Natural killer cell treated with Interleukin-12 subunit alpha and Interleukin-12 subunit beta and Interleukin-15 and Interleukin-18, amount 100 ng/mL, for 72 hours (primary cell): ENCODE data around the gene DDX25. TPM values are rescaled to one million over a fixed set of nuclear protein-coding genes. Genes with fewer than 3 reads are reported as not detected.

Source experiments
- ATAC-seq, 2 donors: fragments of 150-1000 bp; cut with Tn5 transposase in 1 of 2; sonication (Bioruptor Pico), chemical (Tn5 transposase) in 1 of 2; 2 replicates each; pipeline ENCODE4 v1.10.0; 2021
- DNase-seq: peaks from one replicate; pipeline ENCODE4 v3.0.0; 2022; ENCODE audit warnings: low spot score
- H3K27ac Mint-ChIP-seq, 2 donors: 1 replicate in 1 of 2; 2 replicates in 1 of 2; pipeline ENCODE4 v1.8.0; 2022; ENCODE audit warnings: mixed read lengths in 2 of 2, mild to moderate bottlenecking in 1 of 2, moderate library complexity in 1 of 2
- H3K27me3 Mint-ChIP-seq, 2 donors: 1 replicate in 1 of 2; 2 replicates in 1 of 2; pipeline ENCODE4 v1.8.0; 2022; ENCODE audit warnings: mixed read lengths in 2 of 2
- H3K36me3 Mint-ChIP-seq: one replicate; pipeline ENCODE4 v1.8.0; 2022; ENCODE audit warnings: mixed read lengths
- H3K4me1 Mint-ChIP-seq, 2 donors: 1 replicate in 1 of 2; 2 replicates in 1 of 2; pipeline ENCODE4 v1.8.0; 2022; ENCODE audit warnings: low read depth in 2 of 2, mixed read lengths in 2 of 2, mild to moderate bottlenecking in 1 of 2
- H3K4me3 Mint-ChIP-seq: one replicate; pipeline ENCODE4 v1.8.0; 2022; ENCODE audit warnings: mixed read lengths
- H3K9me3 Mint-ChIP-seq: 2 replicates; pipeline ENCODE4 v1.8.0; 2022; ENCODE audit warnings: mixed read lengths
- total RNA-seq, 2 donors: library from RNA; stranded (reverse); gene quantifications; one replicate each; pipeline ENCODE4 v1.2.3, GENCODE V29; 2022

The DDX25 gene
- total RNA-seq, 2 donors from 2014 or later, result not detected

- Mint-ChIP-seq H3K27ac (no peak overlapping the region), H3K9me3 (no peaks in the 10 kb centered on the region), H3K27me3 (peaks cover 29 to 44% of the 10 kb centered on the region in 2 donors), H3K36me3 (no peaks in the 10 kb centered on the region), H3K4me3 (no peak overlapping the region), H3K4me1 (no peaks in the 10 kb centered on the region)
- no peak for ATAC-seq
- no peak for DNase-seq
Measured at GRCh38 chr11:125918140-125918840, 14.0 kb downstream of the DDX25 start.

DNA sequence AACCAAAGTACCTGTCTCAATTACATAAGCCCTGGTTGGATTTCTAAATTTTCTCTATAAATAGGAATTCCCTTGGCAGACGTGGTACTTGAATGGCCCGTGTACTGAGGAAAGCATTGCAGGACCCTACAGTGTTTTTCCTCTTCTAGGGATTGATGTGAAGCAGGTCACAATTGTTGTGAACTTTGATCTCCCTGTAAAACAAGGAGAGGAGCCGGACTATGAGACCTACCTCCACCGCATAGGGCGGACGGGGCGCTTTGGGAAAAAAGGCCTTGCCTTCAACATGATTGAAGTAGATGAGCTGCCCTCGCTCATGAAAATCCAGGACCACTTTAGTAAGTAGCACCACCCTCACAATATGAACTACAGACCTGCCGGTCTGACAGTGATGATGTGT lies 16.7 kb downstream of the DDX25 start:
- no peak overlapping the region for H3K4me3 Mint-ChIP-seq
- no peak overlapping the region for H3K27ac Mint-ChIP-seq
- DNase-seq, result no peak
- no peaks in the 10 kb centered on the region for H3K9me3 Mint-ChIP-seq
- H3K27me3 Mint-ChIP-seq, result peaks cover 28 to 47% of the 10 kb centered on the region in 2 donors
- H3K4me1 Mint-ChIP-seq, result no peaks in the 10 kb centered on the region
- no peaks in the 10 kb centered on the region for H3K36me3 Mint-ChIP-seq
- ATAC-seq, result no peak

DNA sequence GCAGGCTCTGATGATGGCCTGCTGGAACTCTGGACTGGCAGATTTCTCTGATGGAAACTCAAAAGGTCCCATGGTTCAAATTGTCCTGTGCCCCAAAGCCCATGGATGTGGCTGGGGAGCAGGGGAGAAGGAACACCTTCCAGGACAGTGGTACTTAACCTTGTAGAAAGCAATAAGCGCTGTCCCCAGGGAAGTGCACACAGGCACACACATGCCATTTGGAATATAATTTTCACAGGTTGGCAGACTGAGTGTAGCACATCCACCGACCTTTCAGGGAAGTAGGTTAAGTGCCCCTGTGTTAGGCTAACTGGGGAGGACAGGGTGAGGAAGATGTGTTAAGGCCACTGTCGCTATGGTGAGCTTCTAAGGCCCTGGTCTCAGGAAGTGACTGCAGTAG lies 17.8 kb downstream of the DDX25 start:
- no peaks in the 10 kb centered on the region for H3K9me3 Mint-ChIP-seq
- no peak for ATAC-seq
- H3K4me1 Mint-ChIP-seq, result no peaks in the 10 kb centered on the region
- peaks cover 23 to 47% of the 10 kb centered on the region in 2 donors for H3K27me3 Mint-ChIP-seq
- no peak overlapping the region for H3K27ac Mint-ChIP-seq
- DNase-seq, result no peak
- no peak overlapping the region for H3K4me3 Mint-ChIP-seq
- H3K36me3 Mint-ChIP-seq, result no peaks in the 10 kb centered on the region

- Mint-ChIP-seq H3K36me3 (no peaks in the 10 kb centered on the region), H3K4me1 (no peaks in the 10 kb centered on the region), H3K9me3 (no peaks in the 10 kb centered on the region), H3K27ac (no peak overlapping the region), H3K27me3 (peaks cover 21 to 45% of the 10 kb centered on the region in 2 donors), H3K4me3 (no peak overlapping the region)
- no peak for DNase-seq
- peak in 1 of 2 donors; percentile 55 for ATAC-seq
Measured at GRCh38 chr11:125923012-125923579, 18.8 kb downstream of the DDX25 start.

- Mint-ChIP-seq H3K27ac (no peak overlapping the region), H3K36me3 (no peaks in the 10 kb centered on the region), H3K4me3 (no peak overlapping the region), H3K27me3 (peaks cover 21 to 45% of the 10 kb centered on the region in 2 donors), H3K4me1 (no peaks in the 10 kb centered on the region), H3K9me3 (no peaks in the 10 kb centered on the region)
- DNase-seq (no peak), ATAC-seq (no peak)
Measured at GRCh38 chr11:125923633-125924032, 19.3 kb downstream of the DDX25 start.

DNA sequence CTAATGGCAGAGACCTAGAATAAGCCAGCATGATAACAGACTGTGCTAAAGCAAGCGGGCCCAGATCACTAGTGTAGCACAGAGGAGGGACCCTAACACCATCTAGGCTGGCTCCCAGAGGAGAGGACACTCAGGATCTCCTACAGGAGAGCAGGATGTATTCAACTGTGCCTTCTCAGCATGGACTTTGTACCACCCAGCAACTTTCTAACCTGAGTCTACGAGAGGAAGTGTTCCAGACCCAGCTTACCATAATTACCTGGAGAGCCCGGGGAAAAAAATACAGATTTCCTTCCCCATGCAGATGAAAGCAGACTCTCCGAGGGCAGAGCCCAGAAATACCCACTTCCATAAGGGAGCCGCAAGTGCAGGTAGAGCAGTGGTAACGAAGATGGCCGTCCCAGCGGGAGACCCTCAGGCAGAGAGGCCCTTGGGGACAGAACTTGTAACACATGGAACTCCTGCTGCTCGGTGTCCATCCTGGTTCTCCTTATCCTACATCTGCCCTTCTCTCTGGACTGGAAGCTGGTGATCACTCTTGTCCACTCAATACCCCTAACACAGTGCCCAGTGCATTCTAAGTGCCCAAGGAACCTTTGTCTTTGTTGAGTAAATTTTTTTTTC lies 20.2 kb downstream of the DDX25 start:
- Mint-ChIP-seq H3K27me3 (peaks cover 17 to 43% of the 10 kb centered on the region in 2 donors), H3K4me3 (no peak overlapping the region), H3K9me3 (no peaks in the 10 kb centered on the region), H3K27ac (no peak overlapping the region), H3K36me3 (no peaks in the 10 kb centered on the region), H3K4me1 (no peaks in the 10 kb centered on the region)
- ATAC-seq, result peak in 1 of 2 donors; percentile 22
- DNase-seq, result no peak

GRCh38 chr11:125925247-125925740 lies 21.0 kb downstream of the DDX25 start:
- DNase-seq, result no peak

DNA sequence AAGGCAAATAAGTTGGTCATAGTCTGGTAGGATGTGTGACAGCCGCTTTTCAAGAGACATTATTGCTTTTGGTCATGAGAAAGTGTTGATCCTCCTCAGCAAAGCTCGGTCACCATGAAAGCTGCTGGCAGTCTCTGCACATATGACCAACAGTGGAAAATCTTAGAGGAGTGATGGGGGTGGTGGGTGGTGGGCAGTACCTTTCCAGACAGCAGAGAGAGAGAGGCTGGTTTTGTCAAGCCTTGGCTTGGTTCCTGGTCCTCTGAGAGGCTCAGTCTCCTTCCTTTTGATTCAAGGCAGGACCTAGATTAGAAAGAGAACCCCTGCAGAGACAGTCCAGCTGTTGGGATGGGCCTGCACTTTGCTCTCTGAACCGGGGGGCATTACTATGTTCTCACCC lies 21.5 kb downstream of the DDX25 start:
- no peaks in the 10 kb centered on the region for H3K4me1 Mint-ChIP-seq
- H3K4me3 Mint-ChIP-seq, result no peak overlapping the region
- DNase-seq (no peak), ATAC-seq (peak in 1 of 2 donors; percentile 13)
- H3K36me3 Mint-ChIP-seq, result no peaks in the 10 kb centered on the region
- peaks cover 19 to 31% of the 10 kb centered on the region in 2 donors for H3K27me3 Mint-ChIP-seq
- H3K27ac Mint-ChIP-seq, result no peak overlapping the region
- H3K9me3 Mint-ChIP-seq, result no peaks in the 10 kb centered on the region

More at GRCh38 chr11:125925247-125925740, 21.0 kb downstream of the DDX25 start:
- no peak overlapping the region for H3K27ac Mint-ChIP-seq
- no peaks in the 10 kb centered on the region for H3K4me1 Mint-ChIP-seq
- H3K4me3 Mint-ChIP-seq, result no peak overlapping the region
- no peak for ATAC-seq
- no peaks in the 10 kb centered on the region for H3K9me3 Mint-ChIP-seq
- H3K36me3 Mint-ChIP-seq, result no peaks in the 10 kb centered on the region
- H3K27me3 Mint-ChIP-seq, result peaks cover 22 to 36% of the 10 kb centered on the region in 2 donors

DNA sequence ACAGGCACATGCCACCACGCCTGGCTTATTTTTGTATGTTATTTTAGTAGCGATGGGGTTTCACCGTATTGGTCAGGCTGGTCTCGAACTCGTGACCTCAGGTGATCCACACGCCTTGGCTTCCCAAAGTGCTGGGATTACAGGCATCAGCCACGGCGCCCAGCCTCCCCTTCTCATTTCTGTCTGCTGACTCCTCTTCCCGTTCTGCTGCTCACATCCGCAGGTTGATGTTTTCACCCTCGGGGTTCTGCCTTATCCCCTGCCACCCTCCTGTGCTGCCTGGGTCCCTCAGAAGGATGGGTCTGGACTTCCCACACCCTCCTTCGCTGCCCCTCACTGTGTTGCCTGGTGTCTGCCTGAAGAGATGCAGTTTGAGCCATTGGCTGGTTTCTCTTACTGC lies 22.4 kb downstream of the DDX25 start:
- Mint-ChIP-seq H3K36me3 (no peaks in the 10 kb centered on the region), H3K4me1 (no peaks in the 10 kb centered on the region), H3K27me3 (peaks cover 19 to 31% of the 10 kb centered on the region in 2 donors), H3K4me3 (no peak overlapping the region), H3K9me3 (no peaks in the 10 kb centered on the region), H3K27ac (no peak overlapping the region)
- DNase-seq (no peak), ATAC-seq (no peak)

- ATAC-seq (no peak), DNase-seq (no peak)
- Mint-ChIP-seq H3K27ac (no peak overlapping the region), H3K4me3 (no peak overlapping the region), H3K36me3 (no peaks in the 10 kb centered on the region), H3K9me3 (no peaks in the 10 kb centered on the region), H3K27me3 (peaks cover 19 to 38% of the 10 kb centered on the region in 2 donors), H3K4me1 (no peaks in the 10 kb centered on the region)
Measured at GRCh38 chr11:125929445-125930075, 25.3 kb downstream of the DDX25 start.

DNA sequence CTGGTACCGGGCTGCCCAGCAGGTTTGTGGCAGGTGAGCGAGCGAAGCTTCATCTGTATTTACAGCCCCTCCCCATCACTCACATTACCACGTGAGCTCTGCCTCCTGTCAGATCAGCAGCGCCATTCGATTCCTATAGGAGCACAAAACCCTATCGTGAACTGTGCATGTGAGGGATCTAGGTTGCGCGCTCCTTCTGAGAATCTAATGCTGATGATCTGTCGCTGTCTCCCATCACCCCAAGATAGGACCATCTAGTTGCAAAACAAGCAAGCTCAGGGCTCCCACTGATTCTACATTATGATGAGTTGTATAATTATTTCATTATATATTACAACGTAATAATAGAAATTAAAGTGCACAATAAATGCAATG lies 25.8 kb downstream of the DDX25 start:
- Mint-ChIP-seq H3K27me3 (peaks cover 18 to 34% of the 10 kb centered on the region in 2 donors), H3K27ac (no peak overlapping the region), H3K36me3 (no peaks in the 10 kb centered on the region), H3K4me3 (no peak overlapping the region), H3K4me1 (no peaks in the 10 kb centered on the region), H3K9me3 (no peaks in the 10 kb centered on the region)
- ATAC-seq (no peak), DNase-seq (no peak)

GRCh38 chr11:125931116-125931515 lies 26.8 kb downstream of the DDX25 start:
- no peaks in the 10 kb centered on the region for H3K36me3 Mint-ChIP-seq
- peaks cover 12 to 25% of the 10 kb centered on the region in 2 donors for H3K27me3 Mint-ChIP-seq
- DNase-seq (no peak), ATAC-seq (no peak)
- no peaks in the 10 kb centered on the region for H3K9me3 Mint-ChIP-seq
- no peak overlapping the region for H3K27ac Mint-ChIP-seq
- H3K4me1 Mint-ChIP-seq, result no peaks in the 10 kb centered on the region
- no peak overlapping the region for H3K4me3 Mint-ChIP-seq

DNA sequence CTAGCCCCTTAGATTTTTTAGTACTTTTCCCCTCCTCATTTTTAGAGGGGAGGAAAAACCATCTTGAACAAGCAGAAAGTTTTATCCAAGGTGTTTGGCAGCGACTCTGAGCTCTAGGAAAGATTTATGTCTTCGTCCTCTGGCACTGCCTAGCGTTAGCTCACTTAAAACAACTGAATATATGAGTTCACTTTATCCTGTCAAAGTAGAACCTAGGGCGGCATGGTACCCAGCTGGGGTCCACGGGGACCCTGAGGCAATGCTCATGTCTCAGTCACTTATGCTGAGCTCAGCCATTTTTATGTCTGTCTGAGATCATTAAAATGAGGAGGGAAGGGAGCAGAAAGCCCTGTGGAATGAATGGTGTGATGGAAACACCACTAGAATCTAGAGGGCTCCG lies 27.4 kb downstream of the DDX25 start:
- H3K4me3 Mint-ChIP-seq, result no peak overlapping the region
- peaks cover 12 to 19% of the 10 kb centered on the region in 2 donors for H3K27me3 Mint-ChIP-seq
- DNase-seq (no peak), ATAC-seq (no peak)
- H3K36me3 Mint-ChIP-seq, result no peaks in the 10 kb centered on the region
- H3K27ac Mint-ChIP-seq, result no peak overlapping the region
- H3K9me3 Mint-ChIP-seq, result no peaks in the 10 kb centered on the region
- no peaks in the 10 kb centered on the region for H3K4me1 Mint-ChIP-seq

GRCh38 chr11:125932301-125932700 lies 28.0 kb downstream of the DDX25 start:
- Mint-ChIP-seq H3K27me3 (peaks cover 10 to 13% of the 10 kb centered on the region in 2 donors), H3K4me3 (no peak overlapping the region), H3K36me3 (no peaks in the 10 kb centered on the region), H3K9me3 (no peaks in the 10 kb centered on the region), H3K27ac (no peak overlapping the region), H3K4me1 (no peaks in the 10 kb centered on the region)
- ATAC-seq (no peak), DNase-seq (no peak)
